A673 (cell line): Measurements from ENCODE around the gene ADAMTS13. TPM values are rescaled to one million over a fixed set of nuclear protein-coding genes. Genes with fewer than 3 reads are reported as not detected.

Experiments
- BruUV-seq: library from RNA; stranded (reverse); fragments of 400-500 nt; replicated peaks from 2 replicates; lab custom pipeline; 2021; lab: Mats Ljungman, UMichigan
- CTCF ChIA-PET: fragments of 300-600 bp; sonication (Branson Sonifier 250); formaldehyde crosslinking; loops from one replicate; lab custom pipeline; 2022; ENCODE audit warnings: antibody characterized with exemption; lab: Charles Lee
- POLR2A ChIA-PET: fragments of 300-600 bp; sonication (Branson Sonifier 250); formaldehyde crosslinking; loops from one replicate; lab custom pipeline; 2022; ENCODE audit warnings: antibody characterized with exemption; ENCODE audit not compliant: low non-redundant PET; lab: Charles Lee
- DNase-seq: peaks from one replicate; pipeline ENCODE4 v3.0.0-alpha.2; 2015; ENCODE audit warnings: low spot score
- H3K27ac ChIP-seq: fragments of 200-600 bp; sonication (generic); 2 replicates; pipeline ENCODE4 v1.5.1; 2016; ENCODE audit warnings: mixed run types, low read depth, mild to moderate bottlenecking, mixed read lengths, antibody characterized with exemption, low read length; ENCODE audit not compliant: poor library complexity, severe bottlenecking
- H3K27me3 ChIP-seq: fragments of 200-600 bp; sonication (generic); replicated peaks from 2 replicates; pipeline ENCODE4 v1.6.1; 2017; ENCODE audit warnings: mixed run types, low read depth, mild to moderate bottlenecking, mixed read lengths, antibody characterized with exemption, low read length; ENCODE audit not compliant: insufficient read depth, poor library complexity
- H3K36me3 ChIP-seq: fragments of 200-600 bp; sonication (generic); 2 replicates; pipeline ENCODE4 v1.6.1; 2016; ENCODE audit warnings: mixed run types, mild to moderate bottlenecking, mixed read lengths, antibody characterized with exemption, low read length; ENCODE audit not compliant: insufficient read depth, poor library complexity, severe bottlenecking
- H3K4me1 ChIP-seq: fragments of 200-600 bp; sonication (generic); 2 replicates; pipeline ENCODE4 v1.6.1; 2017; ENCODE audit warnings: mixed run types, mild to moderate bottlenecking, mixed read lengths, antibody characterized with exemption, low read length; ENCODE audit not compliant: insufficient read depth, poor library complexity, severe bottlenecking
- H3K4me3 ChIP-seq: fragments of 200-600 bp; sonication (generic); 2 replicates; pipeline ENCODE4 v1.5.1; 2016; ENCODE audit warnings: low read depth, mixed run types, mild to moderate bottlenecking, mixed read lengths, low read length; ENCODE audit not compliant: poor library complexity, severe bottlenecking
- H3K9me3 ChIP-seq: fragments of 200-600 bp; sonication (generic); 2 replicates; pipeline ENCODE4 v1.6.1; 2016; ENCODE audit warnings: mixed run types, low read depth, mild to moderate bottlenecking, mixed read lengths, antibody characterized with exemption, low read length; ENCODE audit not compliant: poor library complexity, severe bottlenecking
- EZH2 ChIP-seq: fragments of 200-600 bp; sonication (generic); IDR thresholded peaks from 2 replicates; pipeline ENCODE4 v1.6.1; 2017; ENCODE audit warnings: borderline replicate concordance, low read depth, mild to moderate bottlenecking, mixed read lengths, antibody characterized with exemption, low read length; ENCODE audit not compliant: poor library complexity, severe bottlenecking
- intact Hi-C: fragments of 100-400 bp; cut with micrococcal nuclease; formaldehyde crosslinking; loops from one replicate; pipeline ENCODE4 v1.10.0; 2022; ENCODE audit not compliant: unreplicated experiment
- total RNA-seq: library from RNA; stranded (reverse); gene quantifications from 2 replicates; pipeline ENCODE4 v1.2.3, GENCODE V29; 2021
- TF ChIP-seq, protein P1 (sequence below): fragments of 300-800, 200-600 bp; sonication (generic); conservative IDR thresholded peaks from 2 replicates; pipeline ENCODE4 v1.5.1; 2017; ENCODE audit warnings: low read depth, mild to moderate bottlenecking, antibody characterized with exemption, low read length, moderate library complexity, mixed read lengths

The ADAMTS13 gene
- total RNA-seq, 1 experiment from 2014 or later = 1.3 TPM

DNA sequence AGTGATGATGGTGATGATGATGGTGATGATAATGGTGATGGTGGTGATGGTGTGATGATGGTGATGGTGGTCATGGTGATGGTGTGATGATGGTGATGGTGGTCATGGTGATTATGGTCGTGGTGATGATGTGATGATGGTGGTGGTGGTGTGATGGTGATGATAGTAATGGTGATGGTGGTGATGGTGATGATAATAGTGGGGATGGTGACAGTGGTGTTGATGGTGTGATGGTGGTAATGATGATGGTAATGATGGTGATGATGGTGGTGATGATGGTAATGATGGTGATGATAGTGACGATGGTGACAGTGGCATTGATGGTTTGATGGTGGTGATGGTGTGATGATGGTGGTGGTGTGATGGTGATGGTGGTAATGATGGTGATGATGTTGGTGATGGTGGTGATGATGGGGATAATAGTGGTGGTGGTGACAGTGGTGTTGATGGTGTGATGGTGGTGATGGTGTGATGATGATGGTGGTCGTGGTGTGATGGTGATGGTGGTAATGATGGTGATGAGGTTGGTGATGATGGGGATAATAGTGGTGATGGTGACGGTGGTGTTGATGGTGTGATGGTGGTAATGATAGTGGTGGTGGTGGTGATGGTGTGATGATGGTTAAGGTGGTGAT lies 39.5 kb upstream of the ADAMTS13 start:
- H3K4me3 ChIP-seq = no peak overlapping the region
- BruUV-seq = no TSS peak
- DNase-seq = no peak
- CTCF ChIA-PET = no interaction called here
- intact Hi-C loops = no loop called here
- H3K4me1 ChIP-seq = peaks cover 7% of the 10 kb centered on the region
- no peaks in the 10 kb centered on the region for H3K9me3 ChIP-seq
- no peak overlapping the region for H3K27ac ChIP-seq
- TF ChIP-seq, protein P1, sequence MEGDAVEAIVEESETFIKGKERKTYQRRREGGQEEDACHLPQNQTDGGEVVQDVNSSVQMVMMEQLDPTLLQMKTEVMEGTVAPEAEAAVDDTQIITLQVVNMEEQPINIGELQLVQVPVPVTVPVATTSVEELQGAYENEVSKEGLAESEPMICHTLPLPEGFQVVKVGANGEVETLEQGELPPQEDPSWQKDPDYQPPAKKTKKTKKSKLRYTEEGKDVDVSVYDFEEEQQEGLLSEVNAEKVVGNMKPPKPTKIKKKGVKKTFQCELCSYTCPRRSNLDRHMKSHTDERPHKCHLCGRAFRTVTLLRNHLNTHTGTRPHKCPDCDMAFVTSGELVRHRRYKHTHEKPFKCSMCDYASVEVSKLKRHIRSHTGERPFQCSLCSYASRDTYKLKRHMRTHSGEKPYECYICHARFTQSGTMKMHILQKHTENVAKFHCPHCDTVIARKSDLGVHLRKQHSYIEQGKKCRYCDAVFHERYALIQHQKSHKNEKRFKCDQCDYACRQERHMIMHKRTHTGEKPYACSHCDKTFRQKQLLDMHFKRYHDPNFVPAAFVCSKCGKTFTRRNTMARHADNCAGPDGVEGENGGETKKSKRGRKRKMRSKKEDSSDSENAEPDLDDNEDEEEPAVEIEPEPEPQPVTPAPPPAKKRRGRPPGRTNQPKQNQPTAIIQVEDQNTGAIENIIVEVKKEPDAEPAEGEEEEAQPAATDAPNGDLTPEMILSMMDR = no peak
- TF ChIP-seq EZH2 = no peak
- POLR2A ChIA-PET = no interaction called here
- no peaks in the 10 kb centered on the region for H3K36me3 ChIP-seq
- no peaks in the 10 kb centered on the region for H3K27me3 ChIP-seq

DNA sequence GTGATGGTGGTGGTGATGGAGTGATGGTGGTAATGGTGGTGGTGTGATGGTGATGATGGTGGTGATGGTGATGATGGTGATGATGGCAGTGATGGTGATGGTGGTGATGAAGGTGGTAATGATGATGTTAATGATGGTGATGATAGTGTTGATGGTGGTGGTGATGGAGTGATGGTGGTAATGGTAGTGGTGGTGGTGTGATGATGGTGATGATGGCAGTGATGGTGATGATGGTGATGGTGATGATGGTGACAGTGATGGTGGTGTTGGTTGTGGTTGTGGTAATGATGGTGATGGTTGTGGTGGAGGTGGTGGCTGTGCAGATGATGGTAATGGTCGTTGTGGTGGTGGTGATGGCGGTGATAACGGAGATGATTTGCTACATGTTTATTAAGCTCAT lies 38.7 kb upstream of the ADAMTS13 start:
- POLR2A ChIA-PET = no interaction called here
- intact Hi-C loops = no loop called here
- no peak for DNase-seq
- CTCF ChIA-PET = no interaction called here
- no peak overlapping the region for H3K27ac ChIP-seq
- BruUV-seq = no TSS peak
- no peaks in the 10 kb centered on the region for H3K9me3 ChIP-seq
- no peak overlapping the region for H3K4me3 ChIP-seq
- TF ChIP-seq EZH2 = no peak
- TF ChIP-seq, protein P1 = no peak
- no peaks in the 10 kb centered on the region for H3K27me3 ChIP-seq
- no peaks in the 10 kb centered on the region for H3K36me3 ChIP-seq
- no peaks in the 10 kb centered on the region for H3K4me1 ChIP-seq

DNA sequence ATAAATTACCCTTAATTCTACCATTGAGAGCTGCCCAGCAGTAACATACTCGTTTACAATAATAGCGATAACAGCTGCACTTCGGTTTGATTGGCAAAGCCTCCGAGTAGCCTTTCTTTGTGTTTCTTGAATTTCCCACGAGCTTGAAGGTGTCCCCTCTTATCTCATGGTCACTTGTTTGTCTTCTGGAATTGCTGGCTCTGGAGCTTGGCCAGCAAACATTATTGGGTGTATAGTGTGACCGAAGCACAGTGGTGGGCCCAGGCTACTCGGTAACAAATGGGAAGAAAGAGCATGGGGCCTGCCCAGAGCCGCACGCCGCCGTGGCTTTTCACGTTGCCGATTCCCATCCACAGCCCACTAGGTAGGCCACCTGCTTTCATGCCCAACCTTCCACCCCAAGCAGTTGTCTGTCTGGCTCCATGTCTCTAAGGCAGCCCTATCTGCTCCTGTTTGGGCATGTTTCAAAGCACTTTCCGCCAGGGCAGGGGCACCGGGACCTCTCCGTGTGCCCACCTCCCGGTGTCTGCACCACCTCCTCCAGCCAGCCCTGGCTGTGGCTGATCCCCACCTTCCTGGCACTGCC lies 37.3 kb upstream of the ADAMTS13 start:
- ChIA-PET CTCF (no interaction called here), POLR2A (no interaction called here)
- Histone ChIP-seq H3K9me3 (no peaks in the 10 kb centered on the region), H3K36me3 (no peaks in the 10 kb centered on the region), H3K4me1 (no peaks in the 10 kb centered on the region), H3K4me3 (no peak overlapping the region), H3K27ac (no peak overlapping the region), H3K27me3 (no peaks in the 10 kb centered on the region)
- intact Hi-C loops = no loop called here
- no peak for DNase-seq
- TF ChIP-seq, protein P1 = no peak
- TF ChIP-seq EZH2 = no peak
- BruUV-seq = no TSS peak
